Measurements from ENCODE around the gene RAMP2.

DNA sequence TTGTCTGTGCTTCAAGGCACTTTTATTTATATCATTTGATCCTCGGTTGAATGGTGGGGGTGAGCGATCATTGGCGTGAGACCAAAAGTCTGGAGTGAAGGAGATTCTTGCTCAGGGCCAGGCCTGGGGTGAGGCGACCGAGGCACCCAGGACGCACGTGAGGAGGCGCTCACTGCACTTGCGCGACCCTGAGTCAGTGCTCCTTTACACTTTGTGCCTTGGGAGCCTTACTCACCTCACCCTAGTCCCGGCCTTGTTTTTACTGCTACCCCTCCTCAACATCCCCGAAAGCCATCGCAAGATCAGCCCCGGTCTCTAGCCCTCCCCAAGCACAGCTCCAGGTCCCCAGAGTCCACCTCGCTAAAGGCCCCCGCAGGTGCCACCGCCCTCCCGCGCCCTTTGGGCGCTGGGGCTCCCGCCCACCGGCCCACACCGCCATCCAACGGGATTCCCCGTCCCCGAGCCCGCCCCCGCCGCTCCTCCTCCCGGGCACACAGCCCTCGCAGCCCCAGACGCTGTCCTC lies 16.7 kb upstream of the RAMP2 start:
- TF ChIP-seq, protein P1, sequence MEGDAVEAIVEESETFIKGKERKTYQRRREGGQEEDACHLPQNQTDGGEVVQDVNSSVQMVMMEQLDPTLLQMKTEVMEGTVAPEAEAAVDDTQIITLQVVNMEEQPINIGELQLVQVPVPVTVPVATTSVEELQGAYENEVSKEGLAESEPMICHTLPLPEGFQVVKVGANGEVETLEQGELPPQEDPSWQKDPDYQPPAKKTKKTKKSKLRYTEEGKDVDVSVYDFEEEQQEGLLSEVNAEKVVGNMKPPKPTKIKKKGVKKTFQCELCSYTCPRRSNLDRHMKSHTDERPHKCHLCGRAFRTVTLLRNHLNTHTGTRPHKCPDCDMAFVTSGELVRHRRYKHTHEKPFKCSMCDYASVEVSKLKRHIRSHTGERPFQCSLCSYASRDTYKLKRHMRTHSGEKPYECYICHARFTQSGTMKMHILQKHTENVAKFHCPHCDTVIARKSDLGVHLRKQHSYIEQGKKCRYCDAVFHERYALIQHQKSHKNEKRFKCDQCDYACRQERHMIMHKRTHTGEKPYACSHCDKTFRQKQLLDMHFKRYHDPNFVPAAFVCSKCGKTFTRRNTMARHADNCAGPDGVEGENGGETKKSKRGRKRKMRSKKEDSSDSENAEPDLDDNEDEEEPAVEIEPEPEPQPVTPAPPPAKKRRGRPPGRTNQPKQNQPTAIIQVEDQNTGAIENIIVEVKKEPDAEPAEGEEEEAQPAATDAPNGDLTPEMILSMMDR (IDR thresholded peaks at IDR 0.05; ENCODE audit: poor library complexity) = no peak
- TF ChIP-seq EZH2 (IDR thresholded peaks at IDR 0.05; ENCODE audit: borderline replicate concordance) = no peak

All from hepatocyte (in vitro differentiated cells).